GM19035 (cell line): ENCODE measurements around the gene GRIN2D.

Experiments used
- ATAC-seq: cut with Tn5 transposase; IDR thresholded peaks from one replicate; pipeline ENCODE4 v1.9.1; 2021; ENCODE audit not compliant: unreplicated experiment

Gene GRIN2D

DNA sequence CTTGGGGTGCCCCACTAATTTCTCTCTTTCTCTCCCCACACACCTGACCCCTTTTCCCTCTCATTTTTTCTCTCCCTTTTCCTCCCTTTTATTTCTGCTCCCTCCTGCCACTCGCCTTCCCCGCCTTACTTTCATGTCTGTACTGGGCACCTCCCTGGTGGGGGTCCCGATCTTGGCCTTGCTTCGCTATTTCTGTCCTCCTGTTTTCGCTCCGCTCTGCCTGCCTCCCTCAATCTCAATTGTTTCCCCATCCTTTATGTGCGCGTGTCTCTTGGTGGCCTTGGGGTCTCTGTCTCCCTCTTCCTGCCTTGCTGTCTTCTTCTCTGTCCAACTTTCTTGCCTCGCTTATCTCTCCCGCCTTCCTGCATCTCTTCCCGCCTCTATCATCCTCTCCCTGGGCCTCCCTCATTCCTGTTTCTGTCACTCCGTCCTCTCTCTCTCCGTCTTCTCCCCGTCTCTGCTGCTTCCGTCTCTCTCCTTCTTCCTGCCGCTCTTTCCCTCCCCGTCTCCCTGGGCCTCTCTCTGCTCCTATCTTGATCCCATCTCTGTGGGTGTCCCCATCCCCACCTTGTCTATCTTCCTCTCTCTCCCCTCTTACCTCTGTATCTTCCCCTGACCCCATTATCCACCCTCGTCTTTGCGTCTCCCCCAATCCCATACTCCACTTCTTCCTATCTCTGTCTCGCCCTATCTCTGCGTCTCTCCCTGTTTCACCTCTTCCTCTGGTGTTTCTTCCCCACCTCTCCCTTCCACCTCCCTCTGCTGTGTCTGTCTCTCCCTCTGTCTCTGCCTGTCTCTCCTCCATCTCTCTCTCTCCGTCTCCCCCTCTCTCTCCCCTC is 4.0 kb downstream of the GRIN2D start:
- no peak for ATAC-seq

DNA sequence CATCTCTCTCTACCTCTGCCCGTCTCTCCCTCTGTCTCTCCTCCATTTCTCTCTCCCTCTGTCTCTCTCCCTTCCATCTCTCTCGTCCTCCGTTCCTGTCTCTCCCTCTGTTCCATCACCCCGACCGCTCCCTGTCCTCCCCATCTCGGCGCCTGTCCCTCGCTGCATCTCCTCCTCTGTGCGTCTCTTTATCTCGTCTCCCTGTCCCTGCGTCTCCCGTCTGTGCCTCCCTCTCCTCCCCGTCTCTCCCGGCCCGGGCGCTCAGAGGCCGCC is 4.6 kb downstream of the GRIN2D start:
- no peak for ATAC-seq

- ATAC-seq: peak; percentile 68
These were observed 5.1 kb downstream of the GRIN2D start for GRCh38 chr19:48398375-48399235.

- no peak for ATAC-seq
These were observed 6.7 kb downstream of the GRIN2D start for GRCh38 chr19:48400018-48400742.

- ATAC-seq: no peak
These were observed 7.8 kb downstream of the GRIN2D start for GRCh38 chr19:48401287-48401686.

- ATAC-seq: peak; percentile 60
These were observed 10.1 kb downstream of the GRIN2D start for GRCh38 chr19:48403606-48404005.

GRCh38 chr19:48405010-48405659 is 11.7 kb downstream of the GRIN2D start:
- no peak for ATAC-seq

- no peak for ATAC-seq
These were observed 12.4 kb downstream of the GRIN2D start for GRCh38 chr19:48405850-48406249.

GRCh38 chr19:48413879-48414587 is 20.6 kb downstream of the GRIN2D start:
- ATAC-seq: no peak

GRCh38 chr19:48415395-48415794 is 21.9 kb downstream of the GRIN2D start:
- no peak for ATAC-seq

- no peak for ATAC-seq
These were observed 22.3 kb downstream of the GRIN2D start for GRCh38 chr19:48415806-48416221.

- no peak for ATAC-seq
These were observed 24.0 kb downstream of the GRIN2D start for GRCh38 chr19:48417421-48417820.

DNA sequence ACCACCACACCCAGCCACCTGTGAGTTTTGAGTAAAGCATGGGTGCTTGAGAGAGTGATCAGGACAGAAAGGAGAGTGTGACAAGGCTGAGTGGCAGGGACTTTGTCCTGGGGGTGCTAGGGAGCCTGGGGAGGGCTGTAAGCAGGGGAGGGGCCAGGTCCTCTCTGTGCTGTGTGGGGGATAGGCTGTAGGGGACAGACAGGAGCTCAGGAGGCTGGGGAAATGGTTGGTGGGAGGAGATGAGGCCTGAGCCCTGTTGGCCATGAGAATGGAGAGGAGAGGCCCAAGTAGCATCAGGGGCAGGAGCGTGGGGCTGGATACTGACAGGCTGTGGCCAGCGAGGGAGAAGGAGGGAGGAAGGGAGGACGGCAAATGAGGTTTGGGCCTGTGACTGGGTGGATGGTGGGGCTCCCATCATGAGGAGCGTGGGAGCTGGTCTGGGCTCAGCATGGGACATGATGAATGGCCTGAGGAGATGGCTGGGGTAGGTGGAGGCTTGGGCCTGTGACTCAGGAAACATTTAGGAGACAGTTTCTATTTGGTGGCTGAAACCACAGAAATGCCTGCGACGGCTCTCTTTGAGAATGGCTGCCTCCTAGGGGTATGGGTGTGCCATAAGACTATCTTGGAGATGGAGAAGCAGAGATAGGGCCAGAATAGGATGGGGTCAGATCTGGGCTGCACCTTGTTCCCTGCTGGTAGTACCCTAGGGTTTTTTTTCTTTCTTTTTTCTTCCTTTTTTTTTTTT is 25.0 kb downstream of the GRIN2D start:
- no peak for ATAC-seq

DNA sequence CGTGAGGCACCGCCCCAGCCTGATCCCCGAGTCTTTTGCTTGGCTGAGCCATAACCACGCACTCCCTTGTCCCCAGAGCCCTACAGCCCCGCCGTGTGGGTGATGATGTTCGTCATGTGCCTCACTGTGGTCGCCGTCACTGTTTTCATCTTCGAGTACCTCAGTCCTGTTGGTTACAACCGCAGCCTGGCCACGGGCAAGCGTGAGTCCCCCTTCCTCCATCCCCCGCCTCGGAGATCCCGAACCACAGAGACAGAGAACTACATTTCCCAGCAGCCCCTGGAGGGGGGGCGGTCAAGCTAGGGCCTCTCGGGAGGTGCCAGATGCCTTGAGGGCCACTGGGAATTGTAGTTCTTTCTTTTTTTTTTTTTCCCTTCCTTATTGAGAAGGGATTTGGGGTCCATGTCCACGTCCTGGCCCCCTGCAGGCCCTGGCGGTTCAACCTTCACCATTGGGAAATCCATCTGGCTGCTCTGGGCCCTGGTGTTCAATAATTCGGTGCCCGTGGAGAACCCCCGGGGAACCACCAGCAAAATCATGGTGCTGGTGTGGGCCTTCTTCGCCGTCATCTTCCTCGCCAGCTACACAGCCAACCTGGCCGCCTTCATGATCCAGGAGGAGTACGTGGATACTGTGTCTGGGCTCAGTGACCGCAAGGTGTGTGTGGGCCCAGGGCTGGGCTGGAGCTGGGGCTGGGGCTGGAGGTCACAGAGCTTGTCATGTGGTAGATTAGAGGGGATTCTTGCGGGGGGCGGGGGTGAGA is 25.9 kb downstream of the GRIN2D start:
- ATAC-seq: no peak

GRCh38 chr19:48421548-48421947 is 28.1 kb downstream of the GRIN2D start:
- ATAC-seq: no peak

DNA sequence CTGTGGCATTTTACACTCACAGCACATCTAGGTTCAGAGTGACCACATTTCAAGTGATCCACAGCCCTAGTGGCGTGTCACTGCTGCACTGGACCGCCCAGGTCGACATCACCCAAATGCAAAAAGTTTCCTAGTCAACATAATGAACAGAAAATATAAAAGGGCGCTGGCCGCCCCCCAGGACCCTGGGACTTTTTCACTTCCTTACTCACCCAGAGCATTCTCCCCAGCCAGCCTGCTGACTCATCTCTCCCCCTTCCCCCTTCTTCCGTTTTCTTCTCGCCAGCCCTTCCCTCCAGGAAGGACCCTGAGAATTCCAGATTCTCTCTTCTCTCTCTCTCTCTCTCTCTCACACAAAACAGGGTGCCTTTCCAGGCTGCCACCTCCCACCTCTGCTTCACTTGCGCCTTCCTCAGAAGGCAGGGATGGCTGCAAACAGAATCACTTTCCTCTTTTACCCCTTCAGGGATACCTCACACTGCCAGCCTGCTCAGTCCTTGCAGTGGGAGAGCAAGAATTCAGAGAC is 31.3 kb downstream of the GRIN2D start:
- no peak for ATAC-seq

GRCh38 chr19:48428670-48429069 is 35.2 kb downstream of the GRIN2D start:
- ATAC-seq: no peak

GRCh38 chr19:48433337-48433736 is 39.9 kb downstream of the GRIN2D start:
- no peak for ATAC-seq

DNA sequence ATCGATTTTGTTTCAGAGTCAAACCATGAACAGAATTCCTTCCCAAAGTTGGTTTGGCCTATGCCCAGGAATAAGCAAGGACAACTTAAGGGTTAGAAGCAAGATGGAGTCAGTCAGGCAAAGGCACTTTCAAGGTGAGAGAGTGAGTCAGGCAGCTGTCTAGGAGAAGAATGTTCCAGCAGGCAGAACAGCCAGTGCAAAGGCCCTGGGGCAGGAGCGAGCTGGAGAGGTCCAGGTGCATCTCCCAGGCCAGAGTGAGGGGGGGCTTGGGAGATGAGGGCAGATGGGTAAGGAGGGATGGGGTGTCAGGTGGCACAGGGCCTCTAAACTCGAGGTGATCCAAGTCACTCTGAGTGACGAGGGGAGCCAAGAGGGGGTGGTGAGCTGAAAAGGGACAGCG is 43.1 kb downstream of the GRIN2D start:
- ATAC-seq: no peak
